Glomerular visceral epithelial cell (primary cell): ENCODE measurements around the gene QDPR.
"Not testable (repeated sequence)": the region's sequence is repeated elsewhere in the genome, so short reads cannot be mapped to it uniquely, and the experiment has no call there.

Experiments used
- DNase-seq: peaks from one replicate; pipeline ENCODE4 v3.0.0-alpha.2; 2016; ENCODE audit errors: extremely low spot score

QDPR gene

DNA sequence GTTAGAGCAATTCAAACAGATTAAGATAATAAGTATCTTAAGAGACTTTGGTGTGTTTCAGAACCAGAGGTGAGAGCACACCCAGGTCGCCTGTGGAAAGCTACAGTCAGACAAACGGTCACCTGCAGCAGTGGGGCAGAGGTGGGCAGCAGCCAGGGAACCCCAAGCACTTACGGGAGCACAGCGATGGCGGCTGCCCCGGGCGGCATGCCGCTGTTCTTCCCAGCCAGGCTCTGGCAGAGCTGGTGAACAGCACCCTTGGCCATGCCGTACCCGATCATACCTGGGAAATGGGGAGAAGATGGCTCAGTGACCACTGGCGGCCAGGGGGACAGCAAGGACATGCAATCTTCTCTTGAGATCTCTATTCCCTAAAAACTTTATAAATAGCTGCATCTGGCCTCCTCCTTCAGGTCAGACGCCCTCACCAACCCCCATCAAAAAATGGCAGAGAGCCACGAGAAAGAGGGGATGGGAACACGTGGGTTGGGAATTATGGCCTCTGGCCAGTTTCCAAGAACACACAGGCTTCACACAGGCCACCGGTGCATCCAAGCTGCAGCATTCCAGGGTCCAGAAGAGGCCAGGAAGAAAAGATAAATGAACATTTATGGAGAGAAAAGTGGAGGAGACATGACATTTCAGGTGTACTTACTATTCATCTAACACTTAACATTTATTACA lies 19.7 kb downstream of the QDPR start:
- peak; percentile 34 for DNase-seq

DNA sequence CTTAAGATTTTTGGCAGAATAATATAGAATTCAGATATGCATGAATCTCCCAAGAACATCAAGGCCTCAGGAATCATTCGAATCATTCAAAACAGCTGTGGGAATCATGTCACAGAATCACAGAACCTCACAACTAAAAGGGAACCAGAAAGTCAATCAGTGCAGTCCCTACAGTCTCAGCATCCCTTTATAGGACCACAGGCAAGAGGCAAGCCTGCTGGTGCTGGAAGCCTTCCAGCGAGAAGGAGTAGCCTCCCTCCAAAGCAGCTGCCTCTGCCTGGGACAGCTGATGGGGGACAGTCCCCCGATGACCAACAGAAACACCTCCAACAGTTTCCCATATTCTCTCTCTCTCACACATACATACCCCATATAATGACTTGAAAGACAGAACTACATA lies 20.7 kb downstream of the QDPR start:
- DNase-seq = no peak

GRCh38 chr4:17490575-17491059 lies 21.3 kb downstream of the QDPR start:
- DNase-seq = no peak

DNA sequence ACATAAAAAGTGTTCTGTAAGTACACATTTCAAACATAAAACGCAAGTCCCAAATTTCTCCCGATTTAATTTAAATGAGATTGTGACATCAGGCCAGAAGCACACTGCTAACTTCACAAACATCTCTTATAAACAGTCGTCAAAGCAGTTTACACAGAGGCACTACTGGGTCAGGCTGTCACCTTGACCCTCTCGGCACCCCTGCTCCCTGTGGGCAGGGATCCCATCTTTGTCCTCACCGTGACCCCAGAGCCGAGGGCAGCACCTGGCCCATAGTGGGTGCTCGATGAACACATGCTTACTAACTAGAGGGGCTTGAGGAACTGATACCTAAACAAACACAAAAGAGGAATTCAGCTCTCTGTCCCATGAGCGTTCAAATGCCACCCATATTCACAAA lies 22.2 kb downstream of the QDPR start:
- no peak for DNase-seq

DNA sequence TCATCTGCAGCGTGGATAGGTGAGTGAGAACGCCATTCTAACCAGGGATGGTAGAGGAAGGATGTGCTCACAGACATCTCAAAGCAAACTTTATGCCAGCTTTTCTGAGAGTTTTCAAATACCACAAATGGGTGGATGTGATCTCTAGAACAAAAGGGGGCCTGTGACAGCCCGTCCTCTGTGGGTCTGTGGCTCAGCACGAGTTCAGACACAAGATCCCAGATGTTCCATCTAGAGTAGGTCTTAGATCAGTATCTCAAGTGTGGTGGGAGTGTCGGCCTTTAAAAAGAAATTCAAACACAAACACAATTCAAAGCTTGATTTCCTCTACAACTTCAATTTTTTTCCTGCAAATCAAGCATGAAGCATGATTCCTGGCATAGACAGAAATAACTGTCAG lies 22.8 kb downstream of the QDPR start:
- DNase-seq = no peak

DNA sequence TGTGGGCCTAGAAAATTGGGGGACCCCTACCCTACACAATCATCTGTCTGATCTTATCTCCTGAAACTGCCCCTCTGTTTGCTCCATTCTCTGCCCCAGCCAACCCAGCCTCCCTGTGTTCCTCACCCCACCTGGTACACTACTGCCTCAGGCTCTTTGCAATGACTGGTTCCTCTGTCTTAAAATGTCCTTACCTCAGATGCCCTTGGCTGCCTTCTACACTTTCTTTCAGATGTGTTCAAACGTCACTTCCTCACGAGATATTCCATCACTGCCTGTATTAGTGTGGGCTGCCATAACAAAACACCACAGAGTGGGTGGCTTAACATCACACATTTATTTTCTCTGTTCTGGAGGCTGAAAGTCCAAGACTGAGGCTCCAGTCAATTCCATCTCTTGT lies 29.2 kb downstream of the QDPR start:
- no peak for DNase-seq

DNA sequence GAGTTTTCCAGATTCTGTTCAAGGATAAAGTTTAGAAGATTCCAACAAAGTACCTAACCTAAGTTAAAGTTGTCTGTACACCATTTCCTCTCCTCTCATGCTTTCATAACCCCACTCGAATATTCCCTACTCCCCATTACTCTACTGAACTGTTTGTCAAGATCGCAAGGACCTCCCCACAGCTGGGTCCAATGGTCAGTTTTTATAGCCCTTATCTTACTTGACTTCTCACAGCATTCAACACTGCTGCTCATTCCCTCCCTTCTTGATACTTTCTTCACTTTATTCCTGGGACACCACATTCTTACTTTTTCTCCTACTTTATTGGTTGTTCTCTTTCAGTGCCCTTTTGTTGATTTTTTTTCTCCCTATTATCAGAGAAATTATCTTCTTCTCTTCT lies 30.9 kb downstream of the QDPR start:
- no peak for DNase-seq

- no peak for DNase-seq
These were observed 31.5 kb downstream of the QDPR start for GRCh38 chr4:17480210-17480927.

GRCh38 chr4:17477774-17478472 lies 34.0 kb downstream of the QDPR start:
- DNase-seq = no peak

- no peak for DNase-seq
These were observed 35.0 kb downstream of the QDPR start for GRCh38 chr4:17476853-17477252.

DNA sequence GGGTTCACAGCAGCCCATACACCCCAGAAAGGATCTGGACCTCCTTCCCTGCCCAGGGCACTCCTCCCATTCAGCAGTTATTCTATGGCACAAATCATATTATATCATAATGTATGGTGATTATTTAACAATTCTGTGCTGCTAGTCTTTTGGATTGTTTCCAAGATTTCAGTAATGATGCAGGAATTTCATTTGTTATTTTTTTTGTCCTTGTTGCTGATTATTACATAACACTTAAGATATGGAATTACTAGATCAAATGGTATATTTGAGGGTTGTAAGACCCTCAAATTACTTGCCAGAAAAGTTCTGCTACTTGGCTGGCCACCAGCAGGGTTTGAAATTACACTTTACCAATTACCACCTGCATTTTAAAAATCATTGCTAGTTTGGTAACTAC lies 36.4 kb downstream of the QDPR start:
- DNase-seq = no peak

DNA sequence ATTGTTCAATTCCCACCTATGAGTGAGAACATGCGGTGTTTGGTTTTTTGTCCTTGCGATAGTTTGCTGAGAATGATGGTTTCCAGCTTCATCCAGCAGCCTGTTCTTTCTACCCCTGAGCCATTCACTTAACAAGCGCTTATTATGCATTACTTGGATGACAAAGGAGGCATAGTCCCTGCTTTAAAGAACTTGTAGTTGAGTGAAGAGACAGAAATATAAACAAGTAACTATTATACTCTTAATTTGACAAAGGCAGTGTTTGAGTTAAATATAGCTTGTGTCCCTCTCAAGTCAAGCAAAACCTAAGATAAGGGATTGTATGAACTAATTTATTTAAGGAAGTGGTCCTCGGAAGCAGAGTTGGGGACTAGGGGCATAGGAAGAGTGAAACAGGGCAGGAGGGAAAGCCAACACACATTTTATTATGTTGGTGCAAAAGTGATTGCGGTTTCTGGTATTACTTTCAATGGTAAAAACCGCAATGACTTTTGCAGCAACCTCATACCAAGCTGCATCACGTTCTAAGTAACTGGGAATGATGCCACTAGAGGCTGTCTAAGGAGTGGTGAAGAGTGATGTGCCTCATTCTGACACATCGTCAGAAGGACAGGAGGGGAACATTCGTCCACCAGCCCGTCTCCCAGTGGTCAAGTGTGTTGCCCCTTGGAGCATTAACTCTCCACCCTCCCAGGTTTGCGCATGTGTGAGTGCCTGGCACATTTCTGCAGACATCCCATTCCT lies 41.8 kb downstream of the QDPR start:
- DNase-seq = no peak

- peak; percentile 12 for DNase-seq
These were observed 43.2 kb downstream of the QDPR start for GRCh38 chr4:17468619-17469221.

- DNase-seq = no peak
These were observed 48.3 kb downstream of the QDPR start for GRCh38 chr4:17463606-17464005.

DNA sequence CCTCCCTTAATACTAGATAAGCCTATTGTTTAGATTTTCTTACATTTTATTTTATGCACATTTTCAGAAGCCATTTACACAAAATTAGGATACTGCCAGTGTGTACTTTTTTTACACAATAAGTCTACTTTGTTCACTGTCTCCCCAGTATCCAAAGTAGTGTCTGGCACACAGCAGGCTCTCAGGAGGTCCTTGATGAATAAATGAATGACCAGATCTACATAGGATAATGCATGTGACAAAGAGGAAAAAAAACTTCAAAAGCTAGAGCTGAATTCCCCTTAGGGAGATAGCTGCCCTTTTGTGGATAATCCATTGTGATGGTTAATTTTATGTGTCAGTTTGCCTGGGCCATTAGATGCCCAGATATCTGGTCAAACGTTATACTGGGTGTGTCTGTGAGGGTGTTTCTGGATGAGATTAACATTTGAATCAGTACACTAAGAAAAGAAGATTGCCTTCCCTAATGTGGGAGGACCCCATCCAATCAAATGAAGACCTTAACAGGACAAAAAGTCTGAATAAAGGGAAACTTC lies 61.6 kb downstream of the QDPR start:
- no peak for DNase-seq

DNA sequence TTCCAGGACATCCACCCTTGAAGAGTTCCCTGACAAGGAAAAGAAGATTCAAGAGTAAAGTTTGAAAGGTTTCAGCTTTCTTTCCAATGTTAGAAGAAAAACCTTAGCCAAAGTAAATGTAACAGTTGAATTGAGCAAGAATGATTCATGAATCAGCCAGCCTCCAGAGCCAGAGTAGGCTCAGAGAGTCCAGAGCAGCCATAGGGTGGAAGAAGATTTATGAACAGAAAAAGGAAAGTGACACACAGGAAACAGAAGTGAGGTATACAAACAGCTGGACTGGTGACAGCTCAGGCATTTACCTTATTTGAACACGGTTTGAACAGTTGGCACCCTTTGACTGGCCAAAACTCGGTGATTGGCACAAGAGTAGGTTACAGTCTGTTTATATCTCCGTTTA lies 63.2 kb downstream of the QDPR start:
- no peak for DNase-seq

- peak; percentile 27 for DNase-seq
These were observed 64.1 kb downstream of the QDPR start for GRCh38 chr4:17447675-17448298.

- DNase-seq = no peak
These were observed 64.8 kb downstream of the QDPR start for GRCh38 chr4:17447056-17447455.

- DNase-seq = not testable (repeated sequence)
These were observed 69.4 kb downstream of the QDPR start for GRCh38 chr4:17442477-17442876.

- DNase-seq = no peak
These were observed 74.5 kb downstream of the QDPR start for GRCh38 chr4:17437396-17437795.

GRCh38 chr4:17436750-17437090 lies 75.2 kb downstream of the QDPR start:
- no peak for DNase-seq
